Effector memory CD8-positive, alpha-beta T cell (primary cell): ENCODE measurements around the gene SCML1.
A peak's percentile ranks its signal among the peaks of the same experiment; 100 is the strongest.

ENCODE experiments used
- ATAC-seq: fragments of 150-1000 bp; cut with Tn5 transposase; replicated peaks from 2 replicates; pipeline ENCODE4 v1.10.0; 2021; ENCODE audit warnings: mild to moderate bottlenecking, moderate library complexity
- DNase-seq, 3 experiments: peaks; one replicate each; pipeline ENCODE4 v3.0.0; 2021
- H3K27ac Mint-ChIP-seq, 2 donors: one replicate each; pipeline ENCODE4 v1.8.0; 2022; ENCODE audit warnings: mild to moderate bottlenecking in 2 of 2, mixed read lengths in 2 of 2, moderate library complexity in 2 of 2
- H3K27me3 Mint-ChIP-seq, 2 donors: one replicate each; pipeline ENCODE4 v1.8.0; 2022; ENCODE audit warnings: mixed read lengths in 2 of 2
- H3K36me3 Mint-ChIP-seq: one replicate; pipeline ENCODE4 v1.8.0; 2022; ENCODE audit warnings: mild to moderate bottlenecking, moderate library complexity, mixed read lengths; ENCODE audit not compliant: insufficient read depth
- H3K4me1 Mint-ChIP-seq, 2 donors: one replicate each; pipeline ENCODE4 v1.8.0; 2022; ENCODE audit warnings: low read depth in 2 of 2, mixed read lengths in 2 of 2
- H3K4me3 Mint-ChIP-seq, 2 donors: one replicate each; pipeline ENCODE4 v1.8.0; 2022; ENCODE audit warnings: mild to moderate bottlenecking in 2 of 2, mixed read lengths in 2 of 2, moderate library complexity in 2 of 2
- H3K9me3 Mint-ChIP-seq, 2 donors: one replicate each; pipeline ENCODE4 v1.8.0; 2022; ENCODE audit warnings: mixed read lengths in 2 of 2

The SCML1 gene

DNA sequence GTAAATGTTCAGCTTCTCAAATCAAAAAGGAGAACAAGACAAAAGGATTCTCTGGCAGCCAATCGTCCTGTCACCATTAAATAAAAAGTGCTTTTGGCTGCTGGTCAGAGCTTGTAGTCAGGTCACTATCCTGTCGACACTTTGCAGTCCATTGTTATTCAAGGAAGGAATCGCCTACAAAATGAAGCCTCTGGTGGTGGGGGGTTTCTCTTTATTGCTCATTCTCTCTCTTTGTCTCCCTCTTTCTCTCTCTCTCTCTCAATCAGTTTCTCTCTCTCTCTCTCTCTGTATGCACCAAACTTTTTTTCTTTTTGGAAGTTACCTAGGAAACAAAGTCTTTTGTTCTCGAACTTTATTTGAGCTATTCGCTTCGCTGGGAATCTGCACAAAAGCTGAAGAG is 17.6 kb upstream of the SCML1 start:
- Mint-ChIP-seq H3K4me1 (no peaks in the 10 kb centered on the region), H3K27me3 (no peaks in the 10 kb centered on the region), H3K4me3 (no peak overlapping the region), H3K9me3 (no peaks in the 10 kb centered on the region), H3K36me3 (no peaks in the 10 kb centered on the region), H3K27ac (no peak overlapping the region)
- DNase-seq (no peak), ATAC-seq (no peak)

DNA sequence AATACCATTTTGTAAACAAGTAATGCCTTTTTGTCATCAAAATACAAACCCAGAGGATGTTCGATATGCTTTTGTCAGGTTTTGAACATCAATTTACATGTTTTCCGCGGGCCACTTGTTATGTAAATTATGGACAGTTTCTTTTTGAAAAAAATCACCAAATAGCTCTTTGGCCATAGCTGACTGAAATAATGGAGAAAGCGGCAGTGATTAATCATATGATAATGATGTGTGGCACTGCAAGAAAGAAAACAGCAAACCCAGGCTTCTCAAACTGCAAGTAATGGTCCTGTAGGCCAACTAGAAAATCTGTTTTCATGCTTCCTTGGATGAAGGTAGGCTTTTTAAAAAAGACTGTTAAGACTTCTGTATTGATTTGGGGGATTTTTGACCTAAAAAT is 15.6 kb upstream of the SCML1 start:
- Mint-ChIP-seq H3K4me1 (no peaks in the 10 kb centered on the region), H3K9me3 (no peaks in the 10 kb centered on the region), H3K36me3 (no peaks in the 10 kb centered on the region), H3K27me3 (no peaks in the 10 kb centered on the region), H3K27ac (no peak overlapping the region), H3K4me3 (no peak overlapping the region)
- ATAC-seq, result no peak
- no peak for DNase-seq

GRCh38 chrX:17725181-17725580 is 12.1 kb upstream of the SCML1 start:
- peaks cover 3% of the 10 kb centered on the region for H3K36me3 Mint-ChIP-seq
- no peak for ATAC-seq
- no peak overlapping the region for H3K27ac Mint-ChIP-seq
- no peaks in the 10 kb centered on the region for H3K4me1 Mint-ChIP-seq
- no peak overlapping the region for H3K4me3 Mint-ChIP-seq
- H3K9me3 Mint-ChIP-seq, result no peaks in the 10 kb centered on the region
- no peak for DNase-seq
- H3K27me3 Mint-ChIP-seq, result no peaks in the 10 kb centered on the region

GRCh38 chrX:17732138-17732783 is 5.0 kb upstream of the SCML1 start:
- DNase-seq, result no peak
- Mint-ChIP-seq H3K9me3 (no peaks in the 10 kb centered on the region), H3K27me3 (peaks cover 0 to 9% of the 10 kb centered on the region in 2 donors), H3K27ac (no peak overlapping the region), H3K4me1 (no peaks in the 10 kb centered on the region), H3K4me3 (no peak overlapping the region), H3K36me3 (peaks cover 4% of the 10 kb centered on the region)
- ATAC-seq, result no peak

GRCh38 chrX:17735406-17735805 is 1.9 kb upstream of the SCML1 start:
- Mint-ChIP-seq H3K4me1 (peaks cover 14 to 16% of the 10 kb centered on the region in 2 donors), H3K27ac (no peak overlapping the region), H3K4me3 (no peak overlapping the region), H3K9me3 (no peaks in the 10 kb centered on the region), H3K36me3 (peaks cover 6% of the 10 kb centered on the region), H3K27me3 (peaks cover 6 to 27% of the 10 kb centered on the region in 2 donors)
- ATAC-seq, result no peak
- DNase-seq, result no peak

GRCh38 chrX:17736478-17736855 is 826 bp upstream of the SCML1 start:
- DNase-seq, result no peak
- Mint-ChIP-seq H3K27ac (no peak overlapping the region), H3K27me3 (peaks cover 6 to 27% of the 10 kb centered on the region in 2 donors), H3K9me3 (no peaks in the 10 kb centered on the region), H3K4me3 (peak overlapping the region; percentile 51 to 85), H3K4me1 (peaks cover 14 to 16% of the 10 kb centered on the region in 2 donors), H3K36me3 (peaks cover 6% of the 10 kb centered on the region)
- ATAC-seq, result no peak

DNA sequence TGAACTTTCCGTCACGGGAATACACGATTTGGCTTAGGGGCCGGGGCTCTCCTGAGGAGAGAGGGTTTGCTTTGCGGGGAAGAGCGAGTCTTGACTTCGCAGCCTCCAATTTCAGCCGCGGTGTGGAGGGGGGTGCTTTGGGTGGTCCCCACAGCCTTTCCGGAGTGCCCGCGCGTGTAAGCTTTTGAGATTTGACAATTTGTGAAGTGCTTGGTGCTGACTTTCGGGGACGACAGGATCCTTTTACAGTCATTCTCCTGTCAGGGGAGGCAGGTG is 355 bp downstream of the SCML1 start:
- no peaks in the 10 kb centered on the region for H3K9me3 Mint-ChIP-seq
- DNase-seq (peak in 1 of 3 experiments; percentile 11), ATAC-seq (peak; percentile 20)
- H3K4me3 Mint-ChIP-seq, result peak overlapping the region; percentile 85 to 86
- H3K27ac Mint-ChIP-seq, result peak overlapping the region; percentile 58 to 84
- H3K4me1 Mint-ChIP-seq, result peaks cover 14 to 16% of the 10 kb centered on the region in 2 donors
- peaks cover 6 to 27% of the 10 kb centered on the region in 2 donors for H3K27me3 Mint-ChIP-seq
- peaks cover 6% of the 10 kb centered on the region for H3K36me3 Mint-ChIP-seq

GRCh38 chrX:17737986-17738713 is 857 bp downstream of the SCML1 start:
- no peaks in the 10 kb centered on the region for H3K9me3 Mint-ChIP-seq
- H3K4me3 Mint-ChIP-seq, result peak overlapping the region; percentile 85 to 86
- DNase-seq (peak; percentile 2 to 6 (median 3)), ATAC-seq (peak; percentile 66)
- peaks cover 6% of the 10 kb centered on the region for H3K36me3 Mint-ChIP-seq
- peaks cover 14 to 16% of the 10 kb centered on the region in 2 donors for H3K4me1 Mint-ChIP-seq
- H3K27ac Mint-ChIP-seq, result peak overlapping the region; percentile 58 to 84
- H3K27me3 Mint-ChIP-seq, result peaks cover 6 to 27% of the 10 kb centered on the region in 2 donors

DNA sequence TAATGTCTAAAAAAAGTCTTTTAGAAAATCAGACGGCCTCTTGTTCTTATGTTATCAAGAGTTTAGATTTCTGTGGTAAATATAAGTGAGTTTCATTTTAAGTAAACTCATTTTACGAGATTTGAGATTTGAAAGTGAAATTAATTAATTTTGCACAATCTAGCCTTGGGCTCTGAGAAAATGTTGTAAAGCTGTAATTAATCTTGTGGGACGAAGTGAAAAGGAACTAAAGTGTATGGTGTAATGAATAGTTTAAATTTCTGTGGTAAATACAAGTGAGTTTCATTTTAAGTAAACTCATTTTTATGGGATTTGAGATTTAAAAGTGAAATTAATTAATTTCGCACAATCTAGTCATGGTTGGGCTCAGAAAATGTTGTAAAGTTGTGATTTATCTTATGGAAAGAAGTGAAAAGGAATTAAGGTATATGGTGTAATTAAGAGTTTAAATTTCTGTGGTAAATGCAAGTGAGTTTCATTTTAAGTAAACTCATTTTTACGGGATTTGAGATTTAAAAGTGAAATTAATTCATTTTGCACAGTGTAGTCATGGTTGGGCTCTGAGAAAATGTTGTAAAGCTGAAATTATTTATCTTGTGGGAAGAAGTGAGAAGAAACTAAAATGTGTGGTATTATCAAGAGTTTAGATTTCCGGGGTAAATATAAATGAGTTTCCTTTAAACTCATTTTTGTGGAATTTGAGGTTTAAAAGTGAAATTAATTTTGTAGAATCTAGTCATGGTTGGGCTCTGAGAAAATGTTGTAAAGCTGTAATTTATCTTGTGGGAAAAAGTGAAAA is 1.6 kb downstream of the SCML1 start:
- Mint-ChIP-seq H3K4me1 (peaks cover 14 to 16% of the 10 kb centered on the region in 2 donors), H3K27me3 (peaks cover 6 to 23% of the 10 kb centered on the region in 2 donors), H3K9me3 (no peaks in the 10 kb centered on the region), H3K27ac (peak overlapping the region in 1 of 2 donors; percentile 58), H3K4me3 (peak overlapping the region; percentile 85 to 86), H3K36me3 (peaks cover 6% of the 10 kb centered on the region)
- no peak for DNase-seq
- peak; percentile 21 for ATAC-seq

DNA sequence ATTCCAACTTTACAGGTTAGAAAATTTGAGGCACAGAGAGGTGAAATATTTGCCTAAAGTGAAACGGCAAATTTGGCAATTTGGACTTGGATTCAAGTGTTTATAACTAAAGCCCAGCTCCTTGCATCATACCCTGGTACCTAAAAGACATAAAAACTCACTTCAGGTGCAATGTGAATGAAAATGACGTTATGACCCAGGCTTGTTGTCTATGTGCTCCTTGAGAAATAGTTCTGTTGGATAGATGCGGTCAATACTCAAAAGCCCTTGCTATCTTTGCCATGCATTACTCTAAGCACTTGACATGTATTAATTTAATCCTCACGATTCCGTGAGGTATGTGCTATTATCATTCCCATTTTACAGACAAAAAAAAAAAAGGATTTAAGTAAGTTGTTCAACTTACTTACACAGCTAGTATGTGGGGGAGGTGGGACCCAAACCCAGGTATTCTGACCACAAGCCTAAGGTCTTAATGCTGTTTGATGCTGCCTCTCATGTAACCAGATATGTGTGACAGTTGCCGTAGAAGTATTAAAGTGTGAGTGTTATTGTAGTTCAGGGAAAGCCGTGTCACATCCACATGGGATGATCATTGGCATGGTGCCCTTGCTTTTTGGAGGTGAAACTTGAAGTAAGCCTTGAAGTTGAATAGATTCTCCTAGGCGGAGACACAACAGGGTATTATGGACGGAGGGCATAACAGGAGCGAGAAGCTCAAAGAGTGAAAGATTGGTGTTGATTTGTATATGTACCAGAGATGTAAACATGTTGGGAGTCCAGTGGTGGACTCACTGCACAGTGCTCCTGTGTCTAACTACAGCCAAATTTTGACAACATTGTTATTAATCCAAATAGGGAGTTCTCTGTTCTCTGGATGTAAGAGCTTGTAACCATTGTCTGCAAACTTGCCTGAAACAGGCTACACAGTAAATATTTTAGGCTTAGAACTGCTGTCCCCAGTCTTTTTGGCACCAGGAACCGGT is 3.1 kb downstream of the SCML1 start:
- H3K4me1 Mint-ChIP-seq, result peaks cover 14 to 16% of the 10 kb centered on the region in 2 donors
- ATAC-seq (no peak), DNase-seq (no peak)
- H3K4me3 Mint-ChIP-seq, result no peak overlapping the region
- no peak overlapping the region for H3K27ac Mint-ChIP-seq
- peaks cover 6% of the 10 kb centered on the region for H3K36me3 Mint-ChIP-seq
- peaks cover 6 to 18% of the 10 kb centered on the region in 2 donors for H3K27me3 Mint-ChIP-seq
- no peaks in the 10 kb centered on the region for H3K9me3 Mint-ChIP-seq

DNA sequence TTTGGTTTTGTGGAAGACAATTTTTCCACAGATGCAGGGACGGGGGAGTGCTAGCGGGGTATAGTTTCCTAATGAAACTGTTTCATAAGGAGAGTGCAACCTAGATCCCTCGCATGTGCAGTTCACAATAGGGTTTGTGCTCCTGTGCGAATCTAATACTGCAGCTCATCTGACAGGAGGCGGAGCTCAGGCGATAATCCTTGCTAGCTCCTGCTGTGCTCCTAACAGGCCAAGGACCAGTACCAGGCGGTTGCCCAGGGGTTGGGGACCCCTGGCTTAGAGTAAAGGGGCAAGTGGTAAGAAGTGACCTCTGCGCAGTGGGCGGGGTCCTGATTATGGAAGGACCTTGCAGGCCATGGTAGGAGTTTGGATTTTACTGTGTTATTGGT is 3.8 kb downstream of the SCML1 start:
- Mint-ChIP-seq H3K4me1 (peaks cover 14 to 16% of the 10 kb centered on the region in 2 donors), H3K4me3 (no peak overlapping the region), H3K27me3 (peaks cover 6 to 18% of the 10 kb centered on the region in 2 donors), H3K36me3 (peaks cover 6% of the 10 kb centered on the region), H3K9me3 (no peaks in the 10 kb centered on the region), H3K27ac (no peak overlapping the region)
- no peak for ATAC-seq
- DNase-seq, result no peak

DNA sequence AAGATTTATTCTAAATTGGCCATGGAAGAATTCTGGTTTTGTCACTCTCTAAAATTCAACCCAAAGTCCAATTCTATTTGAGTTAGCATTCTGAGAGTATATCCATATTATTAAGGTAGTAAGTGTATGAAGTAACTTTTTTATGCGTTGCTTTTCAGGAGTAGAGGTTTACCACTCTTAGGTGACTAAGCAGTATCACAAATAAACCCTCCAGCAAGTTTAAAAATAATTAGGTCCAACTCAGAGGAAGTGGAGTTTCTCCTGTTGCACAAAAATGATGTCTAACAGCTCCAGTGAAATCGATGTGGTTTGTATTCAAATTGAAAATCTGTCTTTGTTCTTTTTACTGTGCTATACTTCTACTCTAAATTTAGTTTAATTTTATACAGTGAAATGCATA is 6.6 kb downstream of the SCML1 start:
- Mint-ChIP-seq H3K9me3 (no peaks in the 10 kb centered on the region), H3K4me3 (no peak overlapping the region), H3K4me1 (peaks cover 5 to 6% of the 10 kb centered on the region in 2 donors), H3K27me3 (peaks cover 0 to 16% of the 10 kb centered on the region in 2 donors), H3K36me3 (peaks cover 3% of the 10 kb centered on the region), H3K27ac (no peak overlapping the region)
- no peak for DNase-seq
- ATAC-seq, result no peak
